C4-2B (cell line): ENCODE results near the gene SLC25A51.

Source experiments
- ZFX ChIP-seq: fragments of 450-650 bp; IDR thresholded peaks from 2 replicates; pipeline ENCODE4 v1.6.1; 2017
- TF ChIP-seq, protein P1 (sequence below): fragments of 450-650 bp; conservative IDR thresholded peaks from 2 replicates; pipeline ENCODE4 v1.5.1; 2017; ENCODE audit warnings: mild to moderate bottlenecking

DNA sequence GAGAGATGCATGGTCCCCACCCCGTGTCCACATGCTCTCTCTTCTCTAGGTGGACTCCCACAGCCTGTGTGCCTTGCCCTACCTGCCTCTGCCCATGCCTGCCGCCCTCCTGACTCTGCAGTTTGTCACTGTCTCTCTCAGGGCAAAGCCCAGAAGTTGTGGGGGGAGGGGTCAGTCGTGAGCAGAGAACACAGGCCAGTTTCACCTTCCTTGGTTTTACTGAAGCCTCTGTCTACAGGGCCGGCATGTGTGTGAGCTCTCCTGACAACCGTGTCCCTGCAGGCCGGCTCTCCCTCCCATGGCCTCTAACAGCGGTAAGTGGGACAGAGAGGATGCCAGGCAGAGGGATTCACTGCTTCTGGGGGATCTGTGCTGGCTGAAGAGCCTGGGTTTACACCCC lies 43.5 kb upstream of the SLC25A51 start:
- TF ChIP-seq, protein P1, sequence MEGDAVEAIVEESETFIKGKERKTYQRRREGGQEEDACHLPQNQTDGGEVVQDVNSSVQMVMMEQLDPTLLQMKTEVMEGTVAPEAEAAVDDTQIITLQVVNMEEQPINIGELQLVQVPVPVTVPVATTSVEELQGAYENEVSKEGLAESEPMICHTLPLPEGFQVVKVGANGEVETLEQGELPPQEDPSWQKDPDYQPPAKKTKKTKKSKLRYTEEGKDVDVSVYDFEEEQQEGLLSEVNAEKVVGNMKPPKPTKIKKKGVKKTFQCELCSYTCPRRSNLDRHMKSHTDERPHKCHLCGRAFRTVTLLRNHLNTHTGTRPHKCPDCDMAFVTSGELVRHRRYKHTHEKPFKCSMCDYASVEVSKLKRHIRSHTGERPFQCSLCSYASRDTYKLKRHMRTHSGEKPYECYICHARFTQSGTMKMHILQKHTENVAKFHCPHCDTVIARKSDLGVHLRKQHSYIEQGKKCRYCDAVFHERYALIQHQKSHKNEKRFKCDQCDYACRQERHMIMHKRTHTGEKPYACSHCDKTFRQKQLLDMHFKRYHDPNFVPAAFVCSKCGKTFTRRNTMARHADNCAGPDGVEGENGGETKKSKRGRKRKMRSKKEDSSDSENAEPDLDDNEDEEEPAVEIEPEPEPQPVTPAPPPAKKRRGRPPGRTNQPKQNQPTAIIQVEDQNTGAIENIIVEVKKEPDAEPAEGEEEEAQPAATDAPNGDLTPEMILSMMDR, result no peak
- no peak for TF ChIP-seq ZFX
